Caco-2 (cell line): ENCODE measurements around the gene SLCO6A1. TPM values are rescaled to one million over a fixed set of nuclear protein-coding genes. Genes with fewer than 3 reads are reported as not detected.

Experiments
- BruUV-seq: library from RNA; stranded (reverse); fragments of 400-500 nt; replicated peaks from 2 replicates; lab custom pipeline; 2021; lab: Mats Ljungman, UMichigan
- CTCF ChIA-PET: fragments of 300-600 bp; sonication (Branson Sonifier 250); formaldehyde crosslinking; loops from one replicate; lab custom pipeline; 2022; ENCODE audit warnings: antibody characterized with exemption; lab: Charles Lee
- POLR2A ChIA-PET: fragments of 300-600 bp; sonication (Branson Sonifier 250); formaldehyde crosslinking; loops from one replicate; lab custom pipeline; 2022; ENCODE audit warnings: antibody characterized with exemption; lab: Charles Lee
- DNase-seq, 2 experiments: peaks; one replicate each; pipeline versions ENCODE4 v3.0.0 to v3.0.0-alpha.2; 2020 to 2022
- H3K27me3 ChIP-seq: replicated peaks from 2 replicates; pipeline ENCODE4 v1.6.0; 2011; ENCODE audit warnings: low read length; ENCODE audit not compliant: control insufficient read depth, insufficient read depth
- H3K36me3 ChIP-seq: 2 replicates; pipeline ENCODE4 v1.5.1; 2011; ENCODE audit warnings: low read length; ENCODE audit not compliant: control insufficient read depth, insufficient read depth
- H3K4me1 ChIP-seq: fragments of 250-450 bp; sonication (Bioruptor Pico); 2 replicates; pipeline ENCODE4 v1.5.1; 2020; ENCODE audit warnings: mild to moderate bottlenecking
- H3K4me3 ChIP-seq: 2 replicates; pipeline ENCODE4 v1.5.1; 2011; ENCODE audit warnings: low read depth, mild to moderate bottlenecking, control low read depth, low read length
- H3K9me3 ChIP-seq: fragments of 250-450 bp; sonication (Bioruptor Pico); 2 replicates; pipeline ENCODE4 v1.5.1; 2020; ENCODE audit warnings: mild to moderate bottlenecking, moderate library complexity
- H3K27ac Mint-ChIP-seq: one replicate; pipeline ENCODE4 v1.8.0; 2022; ENCODE audit warnings: mixed read lengths; ENCODE audit not compliant: unreplicated experiment
- H3K27me3 Mint-ChIP-seq: one replicate; pipeline ENCODE4 v1.8.0; 2022; ENCODE audit warnings: mixed read lengths; ENCODE audit not compliant: insufficient read depth, unreplicated experiment
- H3K36me3 Mint-ChIP-seq: one replicate; pipeline ENCODE4 v1.8.0; 2022; ENCODE audit warnings: mild to moderate bottlenecking, mixed read lengths; ENCODE audit not compliant: insufficient read depth, unreplicated experiment
- H3K4me1 Mint-ChIP-seq: one replicate; pipeline ENCODE4 v1.8.0; 2022; ENCODE audit warnings: low read depth, mixed read lengths; ENCODE audit not compliant: unreplicated experiment
- H3K4me3 Mint-ChIP-seq: one replicate; pipeline ENCODE4 v1.8.0; 2022; ENCODE audit warnings: mild to moderate bottlenecking, moderate library complexity, mixed read lengths; ENCODE audit not compliant: unreplicated experiment
- H3K9me3 Mint-ChIP-seq: one replicate; pipeline ENCODE4 v1.8.0; 2022; ENCODE audit warnings: mixed read lengths; ENCODE audit not compliant: unreplicated experiment
- intact Hi-C: fragments of 100-400 bp; cut with micrococcal nuclease; formaldehyde crosslinking; loops from one replicate; pipeline ENCODE4 v1.10.0; 2022; ENCODE audit not compliant: unreplicated experiment
- total RNA-seq: library from RNA; stranded (reverse); gene quantifications from 2 replicates; pipeline ENCODE4 v1.2.3, GENCODE V29; 2022
- TF ChIP-seq, protein P1 (sequence below), 2 experiments: fragments of 200-600 bp in 1 of 2; IDR thresholded peaks; 1 replicate in 1 of 2; 2 replicates in 1 of 2; pipeline versions ENCODE4 v1.5.1 to v1.8.0; 2011 to 2022; ENCODE audit warnings: antibody characterized with exemption in 1 of 2, control low read depth in 1 of 2, inconsistent platforms in 1 of 2, low read depth in 1 of 2, low read length in 1 of 2, mild to moderate bottlenecking in 1 of 2, moderate library complexity in 1 of 2; ENCODE audit not compliant: insufficient read depth in 1 of 2, severe bottlenecking in 1 of 2, unreplicated experiment in 1 of 2

The SLCO6A1 gene
- total RNA-seq, 1 experiment from 2014 or later: not detected

DNA sequence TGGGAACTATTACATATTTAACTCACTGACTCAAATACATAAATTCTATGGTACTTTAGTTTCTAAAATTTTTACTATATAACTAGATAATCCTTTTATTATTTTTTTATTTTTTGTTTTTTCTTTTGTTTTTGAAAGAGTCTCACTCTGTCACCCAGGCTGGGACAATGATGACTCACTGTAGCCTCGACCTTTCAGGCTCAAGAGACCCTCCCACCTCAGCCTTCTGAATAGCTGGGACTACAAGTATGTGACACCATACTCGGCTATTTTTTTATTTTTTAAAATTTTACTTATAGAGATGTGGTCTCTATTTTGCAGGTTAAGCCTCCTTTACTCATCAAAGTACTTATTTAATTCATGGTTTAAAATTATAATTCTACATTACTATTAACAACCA lies 110.6 kb downstream of the SLCO6A1 start:
- DNase-seq: no peak
- intact Hi-C loops: no loop called here
- Mint-ChIP-seq H3K27ac (no peak overlapping the region), H3K36me3 (no peaks in the 10 kb centered on the region), H3K4me3 (no peak overlapping the region), H3K4me1 (no peaks in the 10 kb centered on the region), H3K9me3 (no peaks in the 10 kb centered on the region), H3K27me3 (no peaks in the 10 kb centered on the region)
- Histone ChIP-seq H3K4me3 (no peak overlapping the region), H3K36me3 (no peaks in the 10 kb centered on the region), H3K9me3 (no peaks in the 10 kb centered on the region), H3K27me3 (no peaks in the 10 kb centered on the region), H3K4me1 (no peaks in the 10 kb centered on the region)
- no TSS peak for BruUV-seq
- POLR2A ChIA-PET: no interaction called here
- CTCF ChIA-PET: no interaction called here
- TF ChIP-seq, protein P1, sequence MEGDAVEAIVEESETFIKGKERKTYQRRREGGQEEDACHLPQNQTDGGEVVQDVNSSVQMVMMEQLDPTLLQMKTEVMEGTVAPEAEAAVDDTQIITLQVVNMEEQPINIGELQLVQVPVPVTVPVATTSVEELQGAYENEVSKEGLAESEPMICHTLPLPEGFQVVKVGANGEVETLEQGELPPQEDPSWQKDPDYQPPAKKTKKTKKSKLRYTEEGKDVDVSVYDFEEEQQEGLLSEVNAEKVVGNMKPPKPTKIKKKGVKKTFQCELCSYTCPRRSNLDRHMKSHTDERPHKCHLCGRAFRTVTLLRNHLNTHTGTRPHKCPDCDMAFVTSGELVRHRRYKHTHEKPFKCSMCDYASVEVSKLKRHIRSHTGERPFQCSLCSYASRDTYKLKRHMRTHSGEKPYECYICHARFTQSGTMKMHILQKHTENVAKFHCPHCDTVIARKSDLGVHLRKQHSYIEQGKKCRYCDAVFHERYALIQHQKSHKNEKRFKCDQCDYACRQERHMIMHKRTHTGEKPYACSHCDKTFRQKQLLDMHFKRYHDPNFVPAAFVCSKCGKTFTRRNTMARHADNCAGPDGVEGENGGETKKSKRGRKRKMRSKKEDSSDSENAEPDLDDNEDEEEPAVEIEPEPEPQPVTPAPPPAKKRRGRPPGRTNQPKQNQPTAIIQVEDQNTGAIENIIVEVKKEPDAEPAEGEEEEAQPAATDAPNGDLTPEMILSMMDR (IDR thresholded peaks at IDR 0.05; ENCODE audit: insufficient read depth in 1 of 2, low read depth in 1 of 2, low read length in 1 of 2, severe bottlenecking in 1 of 2, unreplicated experiment in 1 of 2): no peak

DNA sequence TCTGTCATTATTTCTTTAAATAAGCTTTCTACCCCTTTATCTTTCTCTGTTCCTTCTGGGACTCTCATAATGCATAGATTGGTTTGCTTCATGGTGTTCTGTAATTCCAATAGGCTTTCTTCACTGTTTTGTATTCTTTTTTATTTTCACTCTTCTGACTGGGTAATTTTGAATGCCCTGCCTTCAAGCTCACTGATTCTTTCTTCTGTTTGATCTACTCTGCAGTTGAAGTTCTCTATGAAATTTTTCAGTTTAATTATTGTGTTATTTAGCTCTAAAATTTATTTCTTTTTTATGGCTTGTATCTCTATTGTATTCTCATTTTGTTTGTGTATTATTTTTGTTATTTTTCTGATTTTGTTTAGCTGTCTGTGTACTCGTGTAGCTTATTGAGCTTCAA lies 113.4 kb downstream of the SLCO6A1 start:
- Mint-ChIP-seq H3K27ac (no peak overlapping the region), H3K27me3 (no peaks in the 10 kb centered on the region), H3K9me3 (no peaks in the 10 kb centered on the region), H3K4me3 (no peak overlapping the region), H3K4me1 (no peaks in the 10 kb centered on the region), H3K36me3 (no peaks in the 10 kb centered on the region)
- Histone ChIP-seq H3K27me3 (no peaks in the 10 kb centered on the region), H3K4me3 (no peak overlapping the region), H3K9me3 (no peaks in the 10 kb centered on the region), H3K36me3 (no peaks in the 10 kb centered on the region), H3K4me1 (no peaks in the 10 kb centered on the region)
- intact Hi-C loops: no loop called here
- ChIA-PET POLR2A (no interaction called here), CTCF (no interaction called here)
- TF ChIP-seq, protein P1 (IDR thresholded peaks at IDR 0.05; ENCODE audit: insufficient read depth in 1 of 2, low read depth in 1 of 2, low read length in 1 of 2, severe bottlenecking in 1 of 2, unreplicated experiment in 1 of 2): no peak
- BruUV-seq: no TSS peak
- no peak for DNase-seq

DNA sequence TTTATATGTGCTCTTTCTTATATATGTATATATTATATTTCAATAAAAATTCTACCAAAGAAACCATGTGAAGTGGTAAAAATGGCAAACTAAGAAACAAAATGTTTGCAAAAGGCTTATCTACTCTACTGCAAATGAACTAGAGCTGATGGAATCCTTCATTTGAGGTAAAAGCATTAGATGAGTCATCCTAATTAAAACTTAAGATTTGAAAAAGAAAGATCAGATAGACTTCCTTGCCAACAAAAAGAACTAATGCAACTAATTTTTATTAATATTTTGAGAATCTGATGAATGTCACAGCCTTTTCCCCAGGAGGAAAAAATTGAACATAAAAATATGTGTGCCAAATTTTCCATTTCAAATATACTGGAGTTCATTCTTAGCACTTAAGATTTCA lies 118.6 kb downstream of the SLCO6A1 start:
- no TSS peak for BruUV-seq
- H3K27ac Mint-ChIP-seq: no peak overlapping the region

More for the DNA sequence above, 118.6 kb downstream of the SLCO6A1 start:
- CTCF ChIA-PET: no interaction called here
- H3K4me3 ChIP-seq: no peak overlapping the region
- Mint-ChIP-seq H3K27me3 (no peaks in the 10 kb centered on the region), H3K4me3 (no peak overlapping the region), H3K9me3 (no peaks in the 10 kb centered on the region), H3K36me3 (no peaks in the 10 kb centered on the region), H3K4me1 (no peaks in the 10 kb centered on the region)
- POLR2A ChIA-PET: no interaction called here
- DNase-seq: no peak
- intact Hi-C loops: no loop called here
- H3K4me1 ChIP-seq: no peaks in the 10 kb centered on the region
- H3K36me3 ChIP-seq: no peaks in the 10 kb centered on the region
- TF ChIP-seq, protein P1 (IDR thresholded peaks at IDR 0.05; ENCODE audit: insufficient read depth in 1 of 2, low read depth in 1 of 2, low read length in 1 of 2, severe bottlenecking in 1 of 2, unreplicated experiment in 1 of 2): no peak
- no peaks in the 10 kb centered on the region for H3K27me3 ChIP-seq
- no peaks in the 10 kb centered on the region for H3K9me3 ChIP-seq
